HG03103 (cell line): ENCODE results near the gene FUS.

Experiments
- ATAC-seq: cut with Tn5 transposase; IDR thresholded peaks from one replicate; pipeline ENCODE4 v1.9.1; 2021; ENCODE audit warnings: low read depth; ENCODE audit not compliant: unreplicated experiment

The FUS gene

DNA sequence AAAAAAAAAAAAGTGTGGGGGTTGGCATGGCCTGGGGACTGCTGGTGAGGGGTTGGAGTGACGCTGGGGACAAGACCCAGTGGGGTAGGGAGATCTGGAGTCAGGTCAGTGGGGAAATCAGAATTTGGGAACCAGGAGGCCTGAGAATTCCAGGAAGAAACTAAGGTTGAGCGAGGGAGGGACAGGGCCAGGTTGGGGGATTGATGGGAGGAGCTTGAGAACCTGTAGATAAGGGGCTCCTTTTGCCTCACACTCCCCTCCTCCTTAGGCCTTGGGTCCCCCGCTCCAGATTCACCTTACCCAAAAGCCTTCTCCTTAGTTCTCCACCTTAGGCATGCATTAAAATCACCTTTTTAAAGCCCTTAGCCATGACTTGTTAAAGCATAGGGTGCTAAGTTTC is 45.3 kb downstream of the FUS start:
- no peak for ATAC-seq

- ATAC-seq, result no peak
These were observed 48.3 kb downstream of the FUS start for GRCh38 chr16:31228206-31228605.

- ATAC-seq, result no peak
These were observed 49.6 kb downstream of the FUS start for GRCh38 chr16:31229501-31229900.

DNA sequence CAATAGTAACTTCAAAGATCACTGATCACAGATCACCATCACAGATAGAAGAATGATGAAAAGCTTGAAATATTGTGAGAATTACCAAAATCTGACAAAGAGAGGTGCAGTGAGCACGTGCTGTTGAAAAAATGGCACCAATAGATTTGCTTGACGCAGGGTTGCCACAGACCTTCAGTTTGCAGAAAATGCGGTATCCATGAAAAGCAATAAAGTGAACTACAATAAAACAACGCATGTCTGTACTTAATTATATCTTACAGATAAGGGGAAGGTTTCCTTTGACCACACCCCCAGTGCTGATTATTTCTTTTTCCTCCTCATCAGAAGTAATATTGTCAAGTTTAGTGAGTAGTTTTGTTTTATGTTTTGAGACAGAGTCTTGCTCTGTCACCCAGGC is 58.1 kb downstream of the FUS start:
- ATAC-seq, result no peak
